ENCODE measurements around the gene SACM1L.

The SACM1L gene

GRCh38 chr3:45790596-45790995 is 101.4 kb downstream of the SACM1L start:
- DNase-seq: no peak

GRCh38 chr3:45792036-45792435 is 102.8 kb downstream of the SACM1L start:
- no peak for DNase-seq

- DNase-seq: no peak
Observed at GRCh38 chr3:45792516-45793172, 103.4 kb downstream of the SACM1L start.

GRCh38 chr3:45793482-45794176 is 104.4 kb downstream of the SACM1L start:
- no peak for DNase-seq

GRCh38 chr3:45794177-45794560 is 105.0 kb downstream of the SACM1L start:
- no peak for DNase-seq

GRCh38 chr3:45794660-45795059 is 105.5 kb downstream of the SACM1L start:
- no peak for DNase-seq

All from NCI-H526 (cell line).